H1 (cell line): ENCODE results near the gene SPOCK3. TPM values are rescaled to one million over a fixed set of nuclear protein-coding genes. Genes with fewer than 3 reads are reported as not detected.

Experiments used
- CTCF ChIA-PET: fragments of 300-600 bp; sonication (Branson Sonifier 250); formaldehyde crosslinking; loops from one replicate; lab custom pipeline; 2021; ENCODE audit not compliant: partially characterized antibody; lab: Charles Lee
- POLR2A ChIA-PET: fragments of 300-600 bp; sonication (Branson Sonifier 250); formaldehyde crosslinking; loops from one replicate; lab custom pipeline; 2021; ENCODE audit warnings: inconsistent platforms; ENCODE audit not compliant: partially characterized antibody; lab: Charles Lee
- DNase-seq, 2 experiments: peaks; one replicate each; pipeline versions ENCODE4 v3.0.0 to v3.0.0-alpha.2; 2010 to 2022; ENCODE audit warnings: low spot score in 2 of 2, low read depth in 1 of 2, mixed read lengths in 1 of 2
- FAIRE-seq: peaks from 2 replicates; lab custom pipeline; 2011; peaks lifted over from hg19 to GRCh38; lab: Jason Lieb, UNC
- H2AFZ ChIP-seq: 2 replicates; pipeline ENCODE4 v1.8.1; 2012; ENCODE audit warnings: low read length, inconsistent platforms
- H2AK5ac ChIP-seq: 2 replicates; pipeline ENCODE4 v1.6.1; 2013; ENCODE audit warnings: low read depth, low read length
- H2BK120ac ChIP-seq: replicated peaks from 2 replicates; pipeline ENCODE3; 2013; ENCODE audit warnings: low read depth, low read length, inconsistent platforms
- H2BK12ac ChIP-seq: 2 replicates; pipeline ENCODE4 v1.6.1; 2013; ENCODE audit warnings: low read depth, low read length
- H2BK15ac ChIP-seq: 2 replicates; pipeline ENCODE4 v1.6.1; 2013; ENCODE audit warnings: low read length
- H2BK20ac ChIP-seq: 2 replicates; pipeline ENCODE4 v1.6.1; 2013; ENCODE audit warnings: low read length
- H2BK5ac ChIP-seq: 2 replicates; pipeline ENCODE4 v1.6.1; 2013; ENCODE audit warnings: low read depth, low read length
- H3K14ac ChIP-seq: 2 replicates; pipeline ENCODE4 v1.6.1; 2013; ENCODE audit warnings: inconsistent platforms; ENCODE audit not compliant: insufficient read length
- H3K18ac ChIP-seq: 2 replicates; pipeline ENCODE4 v1.6.1; 2013; ENCODE audit warnings: low read length; ENCODE audit errors: extremely low read depth
- H3K23ac ChIP-seq: 2 replicates; pipeline ENCODE4 v1.6.1; 2013; ENCODE audit warnings: inconsistent platforms; ENCODE audit not compliant: insufficient read length
- H3K23me2 ChIP-seq: 2 replicates; pipeline ENCODE4 v1.6.1; 2013; ENCODE audit warnings: low read depth, low read length
- H3K27ac ChIP-seq: 2 replicates; pipeline ENCODE4 v1.6.1; 2011; ENCODE audit warnings: low read depth, low read length, inconsistent platforms
- H3K27me3 ChIP-seq, 4 experiments: replicated peaks in 1 of 4; 1 replicate in 1 of 4; 2 replicates in 3 of 4; pipeline versions ENCODE4 v1.6.1 to v1.8.1; 2011 to 2013; ENCODE audit warnings: low read length in 3 of 4, mild to moderate bottlenecking in 3 of 4, inconsistent platforms in 2 of 4, mixed read lengths in 2 of 4, moderate library complexity in 1 of 4; ENCODE audit not compliant: control insufficient read depth in 3 of 4, insufficient read depth in 3 of 4; ENCODE audit errors: extremely low read depth in 1 of 4
- H3K36me3 ChIP-seq, 4 experiments: 2 replicates each; pipeline versions ENCODE4 v1.6.1 to v1.8.1; 2011 to 2013; ENCODE audit warnings: mild to moderate bottlenecking in 4 of 4, low read length in 3 of 4, moderate library complexity in 2 of 4, control low read depth in 1 of 4, inconsistent platforms in 1 of 4; ENCODE audit not compliant: insufficient read depth in 4 of 4, control insufficient read depth in 2 of 4
- H3K4ac ChIP-seq: replicated peaks from 2 replicates; pipeline ENCODE3; 2013; ENCODE audit warnings: low read length, low read depth, mixed read lengths, inconsistent platforms; ENCODE audit not compliant: insufficient read length
- H3K4me1 ChIP-seq, 4 experiments: replicated peaks in 1 of 4; 1 replicate in 1 of 4; 2 replicates in 3 of 4; pipeline versions ENCODE4 v1.6.1 to v1.8.1; 2011 to 2013; ENCODE audit warnings: low read length in 3 of 4, inconsistent platforms in 2 of 4, mixed read lengths in 1 of 4; ENCODE audit not compliant: insufficient read depth in 4 of 4, control insufficient read depth in 3 of 4
- H3K4me2 ChIP-seq, 2 experiments: 2 replicates each; pipeline versions ENCODE4 v1.6.1 to v1.8.1; 2011 to 2013; ENCODE audit warnings: low read depth in 2 of 2, low read length in 2 of 2, control low read depth in 1 of 2, inconsistent platforms in 1 of 2, mild to moderate bottlenecking in 1 of 2; ENCODE audit not compliant: insufficient read depth in 1 of 2
- H3K4me3 ChIP-seq, 4 experiments: fragments of 200-600, 300-600 bp in 1 of 4; sonication (generic), shearing (Covaris generic), sonication (Bioruptor Twin) in 1 of 4; 2 replicates each; pipeline versions ENCODE4 v1.5.1 to v1.8.1; 2011 to 2016; ENCODE audit warnings: low read length in 4 of 4, low read depth in 3 of 4, control low read depth in 2 of 4, inconsistent platforms in 2 of 4, mild to moderate bottlenecking in 2 of 4, mixed read lengths in 1 of 4, moderate library complexity in 1 of 4; ENCODE audit not compliant: insufficient read depth in 2 of 4; ENCODE audit errors: extremely low read depth in 1 of 4
- H3K56ac ChIP-seq: replicated peaks from 2 replicates; pipeline ENCODE3; 2013; ENCODE audit warnings: low read depth, mild to moderate bottlenecking, mixed read lengths, low read length, inconsistent platforms; ENCODE audit not compliant: insufficient read length
- H3K79me1 ChIP-seq: 2 replicates; pipeline ENCODE4 v1.6.1; 2013; ENCODE audit warnings: low read depth, low read length, control low read depth
- H3K79me2 ChIP-seq, 2 experiments: 2 replicates each; pipeline versions ENCODE4 v1.6.1 to v1.8.1; 2012 to 2013; ENCODE audit warnings: low read length in 2 of 2, mild to moderate bottlenecking in 2 of 2, inconsistent platforms in 1 of 2; ENCODE audit not compliant: insufficient read depth in 2 of 2, control insufficient read depth in 1 of 2
- H3K9ac ChIP-seq, 4 experiments: replicated peaks in 1 of 4; 1 replicate in 1 of 4; 2 replicates in 3 of 4; pipeline versions ENCODE4 v1.6.1 to v1.8.1; 2011 to 2013; ENCODE audit warnings: low read depth in 3 of 4, low read length in 3 of 4, control low read depth in 2 of 4, mild to moderate bottlenecking in 2 of 4, moderate library complexity in 2 of 4, inconsistent platforms in 1 of 4; ENCODE audit errors: extremely low read depth in 1 of 4
- H3K9me3 ChIP-seq, 2 experiments: 2 replicates each; pipeline versions ENCODE4 v1.6.1 to v1.8.1; 2012 to 2013; ENCODE audit warnings: mild to moderate bottlenecking in 2 of 2, moderate library complexity in 2 of 2, control low read depth in 1 of 2, inconsistent platforms in 1 of 2, low read depth in 1 of 2, low read length in 1 of 2, mixed read lengths in 1 of 2; ENCODE audit not compliant: insufficient read depth in 2 of 2
- H4K20me1 ChIP-seq, 2 experiments: replicated peaks in 1 of 2; 2 replicates each; pipeline versions ENCODE3 to v1.8.1; 2011 to 2013; ENCODE audit warnings: inconsistent platforms in 2 of 2, low read length in 2 of 2, mild to moderate bottlenecking in 1 of 2; ENCODE audit not compliant: insufficient read depth in 2 of 2, control insufficient read depth in 1 of 2
- H4K5ac ChIP-seq: 2 replicates; pipeline ENCODE4 v1.6.1; 2013; ENCODE audit warnings: low read length, low read depth, mixed read lengths, inconsistent platforms; ENCODE audit not compliant: insufficient read length
- H4K8ac ChIP-seq: 2 replicates; pipeline ENCODE4 v1.8.0; 2013; ENCODE audit warnings: mild to moderate bottlenecking, moderate library complexity, low read length, inconsistent platforms; ENCODE audit not compliant: insufficient read depth; ENCODE audit errors: extremely low read depth
- H4K91ac ChIP-seq: replicated peaks from 2 replicates; pipeline ENCODE3; 2013; ENCODE audit warnings: low read length, mixed read lengths, inconsistent platforms; ENCODE audit not compliant: insufficient read length
- CTCF ChIP-seq, 3 experiments: IDR thresholded peaks; 1 replicate in 2 of 3; 2 replicates in 1 of 3; pipeline versions ENCODE4 v1.5.1 to v1.6.1; 2011; ENCODE audit warnings: low read length in 3 of 3, mild to moderate bottlenecking in 3 of 3, inconsistent platforms in 2 of 3, low read depth in 1 of 3, moderate library complexity in 1 of 3; ENCODE audit not compliant: insufficient read depth in 1 of 3; ENCODE audit errors: control extremely low read depth in 1 of 3
- RAD21 ChIP-seq, 2 experiments: IDR thresholded peaks in 1 of 2; conservative IDR thresholded peaks in 1 of 2; 2 replicates each; pipeline ENCODE4 v1.6.1; 2011; ENCODE audit warnings: low read depth in 2 of 2, low read length in 2 of 2, improper control_type of control experiment in 1 of 2, inconsistent platforms in 1 of 2, mild to moderate bottlenecking in 1 of 2, moderate library complexity in 1 of 2
- SIN3A ChIP-seq, 2 experiments: IDR thresholded peaks in 1 of 2; conservative IDR thresholded peaks in 1 of 2; 2 replicates each; pipeline ENCODE4 v1.6.1; 2011 to 2012; ENCODE audit warnings: low read length in 2 of 2, improper control_type of control experiment in 1 of 2, low read depth in 1 of 2, mild to moderate bottlenecking in 1 of 2
- TEAD4 ChIP-seq: IDR thresholded peaks from 2 replicates; pipeline ENCODE4 v1.6.1; 2012; ENCODE audit warnings: low read depth, low read length, inconsistent platforms, mixed read lengths
- WGBS, 2 experiments: shearing (Covaris generic) in 1 of 2; methylation state at CpG; one replicate each; pipeline versions ENCODE4 v1.1.6 to v1.1.7; 2013 to 2015; ENCODE audit warnings: low lambda C conversion rate in 2 of 2, mixed read lengths in 2 of 2, inconsistent platforms in 1 of 2, low coverage in 1 of 2, missing lambda C conversion rate in 1 of 2; ENCODE audit not compliant: insufficient replicate concordance in 2 of 2, insufficient coverage in 1 of 2, insufficient read length in 1 of 2; ENCODE audit errors: extremely low coverage in 1 of 2, missing lambda C conversion rate in 1 of 2; 5-methylcytosine and 5-hydroxymethylcytosine counted together
- polyA plus RNA-seq, 7 experiments: library from polyadenylated mRNA; depleted of rRNA in 3 of 7; stranded (reverse) in 5 of 7; unstranded in 2 of 7; fragments of >200 nt in 5 of 7; fragments of 200-250 nt in 2 of 7; gene quantifications; 1 replicate in 5 of 7; 2 replicates in 1 of 7; 4 replicates in 1 of 7; pipeline versions ENCODE4 v1.2.1 to v1.2.3, GENCODE V29; 2011 to 2013; ENCODE audit warnings: missing spikeins in 2 of 7, mixed read lengths in 2 of 7
- total RNA-seq: library from RNA; stranded (reverse); fragmentation: NEBNext Ultra II Directional; extraction: Animal tissue kit (Norgen Biotek cat#: 25700); gene quantifications from 2 replicates; pipeline ENCODE4 v1.2.1, GENCODE V29; 2021

Gene SPOCK3
- total and polyA plus RNA-seq, 2 of the 8 experiments (the other 6 are each of a cell fraction or from before 2014, with no cell fraction given) = 0.14 to 0.60 TPM

GRCh38 chr4:167020410-167020809, 213.9 kb downstream of the SPOCK3 start:
- H3K27me3 ChIP-seq = no peaks in the 10 kb centered on the region
- no peaks in the 10 kb centered on the region; a peak in 1 of 7 replicates for H3K4me1 ChIP-seq
- H2AFZ ChIP-seq = no peak overlapping the region
- DNase-seq = peak in 1 of 2 experiments; percentile 2
- H2BK15ac ChIP-seq = no peak overlapping the region
- no peaks in the 10 kb centered on the region for H3K9me3 ChIP-seq
- no peaks in the 10 kb centered on the region for H3K79me1 ChIP-seq
- TF ChIP-seq TEAD4 (no peak), SIN3A (conservative IDR thresholded peaks at IDR 0.05 in 1 of 2, IDR thresholded peaks at IDR 0.05 in 1 of 2; ENCODE audit: low read depth in 1 of 2, low read length in 2 of 2) (no peak), CTCF (IDR thresholded peaks at IDR 0.05; ENCODE audit: control extremely low read depth in 1 of 3, insufficient read depth in 1 of 3, low read depth in 1 of 3, low read length in 3 of 3) (peak; percentile 17 to 59 (median 58)), RAD21 (IDR thresholded peaks at IDR 0.05 in 1 of 2, conservative IDR thresholded peaks at IDR 0.05 in 1 of 2; ENCODE audit: low read depth in 2 of 2, low read length in 2 of 2) (peak; percentile 30 to 53)
- no peak overlapping the region for H3K4ac ChIP-seq
- no peak overlapping the region for H3K23ac ChIP-seq
- H3K56ac ChIP-seq = no peak overlapping the region
- H4K8ac ChIP-seq = no peak overlapping the region
- no peaks in the 10 kb centered on the region for H4K20me1 ChIP-seq
- ChIA-PET CTCF (interaction anchor here (0.6 to 1.7 kb wide), 6 partner anchors 15 to 271 kb away, joined by 3 to 7 read pairs (median 3); no protein-coding TSS in a partner anchor), POLR2A (no interaction called here)
- H3K79me2 ChIP-seq = no peaks in the 10 kb centered on the region
- H3K36me3 ChIP-seq = no peaks in the 10 kb centered on the region
- H2AK5ac ChIP-seq = no peak overlapping the region
- H3K4me2 ChIP-seq = no peak overlapping the region
- no peak overlapping the region for H3K27ac ChIP-seq
- no peak overlapping the region for H3K4me3 ChIP-seq
- no peak for FAIRE-seq
- no peak overlapping the region for H4K91ac ChIP-seq
- H2BK12ac ChIP-seq = no peak overlapping the region
- H3K18ac ChIP-seq = no peak overlapping the region
- no peak overlapping the region for H3K9ac ChIP-seq
- no peak overlapping the region for H2BK120ac ChIP-seq
- no peak overlapping the region for H2BK5ac ChIP-seq
- H3K14ac ChIP-seq = no peak overlapping the region
- H4K5ac ChIP-seq = no peak overlapping the region
- 39% methylated on average over 1 of the region's 1 CpG; no CpG with 5 or more reads in 1 of the 2 experiments for WGBS, 2 experiments
- no peak overlapping the region for H2BK20ac ChIP-seq
- H3K23me2 ChIP-seq = no peaks in the 10 kb centered on the region; the same call in 1 of the 2 replicates
